NCI-H128 (cell line): ENCODE measurements around the gene EXD3.
"Not testable (repeated sequence)": the region's sequence is repeated elsewhere in the genome, so short reads cannot be mapped to it uniquely, and the experiment has no call there.

Source experiments
- DNase-seq: peaks from one replicate; lab custom pipeline; 2025; ENCODE audit not compliant: unreplicated experiment; lab: John Stamatoyannopoulos, UW

Gene EXD3

DNA sequence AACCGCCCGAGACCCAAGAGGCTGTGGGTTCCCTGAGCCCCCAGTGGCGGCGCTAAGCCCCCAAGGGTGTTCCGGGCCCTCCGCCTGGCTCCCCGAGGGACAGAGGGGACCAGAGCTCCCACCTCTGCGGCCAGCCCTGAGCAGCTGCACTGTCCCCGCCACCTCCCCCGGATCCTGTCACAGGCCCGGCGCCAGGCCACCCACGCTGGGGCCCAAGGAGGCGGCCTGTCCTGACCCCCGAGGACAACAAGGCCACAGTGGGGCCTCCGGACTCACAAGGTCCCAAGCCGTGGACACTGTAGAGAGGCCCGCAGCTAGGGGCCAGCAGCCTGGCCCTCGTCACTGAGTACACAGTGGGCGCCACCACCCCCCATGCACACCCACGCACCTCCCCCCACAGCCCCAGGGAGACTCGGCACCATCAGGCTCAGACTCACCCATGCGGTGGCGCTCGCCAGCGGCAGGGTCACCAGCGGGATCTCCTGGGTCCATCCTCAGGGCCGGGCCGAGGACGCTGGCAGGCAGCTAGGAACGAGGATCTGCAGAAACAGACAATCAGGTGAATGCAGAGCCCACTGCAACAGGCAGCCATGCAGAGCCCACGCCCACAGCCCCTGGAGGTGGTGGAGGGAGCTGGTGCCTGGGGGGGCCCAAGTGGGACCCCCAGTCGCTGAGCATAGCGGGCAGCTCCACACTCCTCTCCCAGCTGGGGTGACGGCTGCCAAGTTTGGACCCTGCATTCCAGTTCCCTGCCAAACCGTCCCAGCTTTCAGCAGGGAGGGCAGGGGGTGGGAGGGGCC is 27.9 kb downstream of the EXD3 start:
- DNase-seq, result no peak

DNA sequence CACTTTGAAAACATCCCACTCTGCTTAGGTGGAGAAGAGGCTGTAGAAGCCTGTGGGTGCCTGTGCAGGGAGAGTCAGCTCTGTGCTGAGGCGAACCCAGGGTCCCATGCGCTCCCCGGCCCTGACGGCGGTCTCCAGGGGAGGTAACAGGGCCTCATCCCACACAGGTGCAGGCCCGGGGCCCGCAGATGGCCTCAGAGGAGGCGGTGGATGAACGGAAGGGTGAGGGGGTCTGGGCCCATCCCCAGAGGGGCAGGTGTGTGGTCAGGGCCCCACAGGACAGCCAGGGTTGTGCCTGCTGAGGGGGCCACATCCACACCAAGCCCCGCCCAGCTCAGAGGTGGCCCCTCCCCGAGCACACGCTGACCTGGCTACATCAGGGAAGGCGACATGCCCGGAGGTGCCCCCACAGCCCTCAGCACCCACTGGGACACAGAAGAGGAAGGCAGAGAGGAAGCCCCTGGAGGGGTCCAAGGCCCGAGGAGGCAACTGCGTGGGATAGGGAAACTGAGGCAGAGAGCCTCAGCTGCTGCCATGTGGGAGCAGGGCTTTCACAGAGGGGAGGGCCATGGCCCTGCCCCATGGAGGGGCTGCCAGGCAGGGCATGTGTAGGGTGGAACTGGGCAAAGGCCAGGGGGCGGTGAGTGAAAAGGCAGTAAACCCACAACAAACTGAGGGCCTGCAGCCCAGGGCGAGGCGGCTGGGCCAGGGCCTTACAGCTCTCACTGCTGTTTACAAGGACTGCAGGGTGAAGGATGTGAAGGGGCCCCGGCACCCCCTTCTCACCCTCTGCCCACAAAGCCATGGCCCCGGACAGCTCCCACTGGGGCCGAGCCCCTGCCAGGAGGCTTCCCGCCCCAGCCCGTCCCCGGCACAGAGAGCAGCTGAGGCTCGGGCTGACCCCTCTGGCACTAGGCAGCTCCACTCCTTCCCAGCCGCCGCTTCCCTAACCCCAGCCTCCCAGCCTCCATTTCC is 29.5 kb downstream of the EXD3 start:
- DNase-seq, result no peak

- DNase-seq, result no peak
Measured at GRCh38 chr9:137392232-137393007, 30.5 kb downstream of the EXD3 start.

- no peak for DNase-seq
Measured at GRCh38 chr9:137391411-137391754, 31.6 kb downstream of the EXD3 start.

GRCh38 chr9:137390553-137391410 is 32.2 kb downstream of the EXD3 start:
- no peak for DNase-seq

- no peak for DNase-seq
Measured at GRCh38 chr9:137389428-137389746, 33.6 kb downstream of the EXD3 start.

GRCh38 chr9:137388589-137389427 is 34.2 kb downstream of the EXD3 start:
- no peak for DNase-seq

DNA sequence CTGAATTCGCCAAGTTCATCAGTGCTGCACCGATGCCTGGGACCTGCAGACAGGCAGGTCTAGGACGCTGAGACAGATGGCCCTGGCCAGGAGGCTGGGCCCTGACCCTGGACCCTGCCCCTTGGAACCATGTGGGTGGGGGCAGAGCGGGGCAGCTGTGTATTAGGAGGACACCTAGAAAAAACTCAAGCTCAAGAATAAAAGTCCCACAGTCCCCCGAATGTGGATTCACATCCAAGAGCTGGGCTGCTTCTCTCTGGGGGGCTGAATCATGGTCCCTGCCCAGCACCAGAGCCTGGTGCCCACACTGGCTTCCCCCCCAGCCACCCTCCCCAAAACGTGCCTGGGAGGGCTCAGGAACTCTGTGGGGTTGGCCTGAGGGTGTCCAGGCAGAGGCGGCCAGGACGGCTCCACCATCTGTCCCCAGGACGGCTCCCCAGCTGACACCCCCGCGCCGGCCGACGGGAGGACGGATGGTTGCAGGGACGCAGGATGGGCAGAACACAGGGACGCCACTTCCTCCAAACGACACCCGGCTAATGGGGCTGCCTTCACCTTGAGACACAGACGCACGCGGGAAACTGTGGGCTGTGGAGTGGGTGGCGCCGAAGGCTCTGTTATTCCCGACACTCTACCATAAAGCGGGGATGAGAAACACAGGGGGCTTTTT is 34.9 kb downstream of the EXD3 start:
- no peak for DNase-seq

DNA sequence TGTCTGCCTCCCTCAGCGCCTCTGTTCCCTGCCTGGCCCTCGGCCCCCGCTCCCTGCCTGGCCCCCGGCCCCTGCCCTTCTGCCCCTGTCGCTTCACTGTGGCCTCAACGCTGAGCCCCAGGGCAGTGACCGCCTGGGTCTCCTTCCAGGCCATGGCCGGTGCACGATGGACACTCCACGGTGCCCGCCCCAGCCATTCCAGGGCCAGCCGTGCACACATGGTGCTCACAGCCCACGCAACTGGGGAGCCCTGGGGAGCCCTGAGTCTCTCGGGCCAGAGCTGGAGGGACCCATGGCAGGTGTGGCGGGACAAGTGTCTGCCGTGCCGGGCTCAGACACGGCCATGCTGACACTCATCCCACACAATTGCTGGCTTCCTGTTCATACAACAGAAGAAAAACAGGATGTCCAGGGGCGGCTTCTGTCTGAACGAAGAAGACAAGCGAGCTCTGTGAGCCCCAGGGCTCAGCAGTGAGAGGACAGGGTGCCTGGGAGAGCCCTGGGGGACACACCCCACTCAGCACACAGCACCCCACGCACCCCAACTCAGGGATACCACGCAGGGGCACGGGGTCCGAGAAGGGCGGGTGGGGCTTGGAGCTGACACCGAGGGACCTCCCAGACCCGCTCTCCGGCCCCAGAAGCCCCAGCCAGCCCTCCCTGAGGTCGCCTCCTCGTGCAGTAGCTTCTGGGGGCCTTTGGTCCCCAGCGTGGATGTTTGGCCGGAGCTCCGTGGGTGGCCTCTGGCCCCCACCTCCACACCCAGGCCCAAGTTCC is 35.7 kb downstream of the EXD3 start:
- DNase-seq, result no peak

GRCh38 chr9:137386507-137387113 is 36.4 kb downstream of the EXD3 start:
- not testable (repeated sequence) for DNase-seq

DNA sequence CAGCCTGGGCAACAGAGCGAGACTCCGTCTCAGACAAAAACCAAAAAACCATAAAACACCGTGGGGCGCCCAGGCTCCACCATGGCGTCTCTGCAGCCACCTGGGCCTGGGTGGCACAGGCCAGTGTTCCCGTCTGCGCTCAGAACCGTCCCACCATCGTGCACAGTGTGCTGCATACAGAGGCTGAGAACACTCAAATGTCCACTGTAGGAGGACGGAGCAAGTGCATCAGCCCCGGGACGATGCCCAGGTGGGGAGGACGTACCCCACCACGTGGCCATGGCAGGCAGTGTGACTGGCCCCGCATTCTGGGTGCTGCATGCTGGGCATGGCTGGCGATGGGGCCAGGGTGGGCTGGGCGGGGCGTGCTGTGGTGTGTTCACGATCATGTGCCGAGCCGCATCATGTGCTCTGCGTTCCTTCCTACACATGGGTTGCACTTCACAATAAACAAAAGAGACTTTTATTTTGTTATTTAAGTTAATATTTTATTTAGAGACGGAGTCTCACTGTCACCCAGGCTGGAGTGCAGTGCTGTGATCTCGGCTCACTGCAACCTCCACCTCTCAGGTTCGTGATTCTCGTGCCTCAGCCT is 37.8 kb downstream of the EXD3 start:
- no peak for DNase-seq

DNA sequence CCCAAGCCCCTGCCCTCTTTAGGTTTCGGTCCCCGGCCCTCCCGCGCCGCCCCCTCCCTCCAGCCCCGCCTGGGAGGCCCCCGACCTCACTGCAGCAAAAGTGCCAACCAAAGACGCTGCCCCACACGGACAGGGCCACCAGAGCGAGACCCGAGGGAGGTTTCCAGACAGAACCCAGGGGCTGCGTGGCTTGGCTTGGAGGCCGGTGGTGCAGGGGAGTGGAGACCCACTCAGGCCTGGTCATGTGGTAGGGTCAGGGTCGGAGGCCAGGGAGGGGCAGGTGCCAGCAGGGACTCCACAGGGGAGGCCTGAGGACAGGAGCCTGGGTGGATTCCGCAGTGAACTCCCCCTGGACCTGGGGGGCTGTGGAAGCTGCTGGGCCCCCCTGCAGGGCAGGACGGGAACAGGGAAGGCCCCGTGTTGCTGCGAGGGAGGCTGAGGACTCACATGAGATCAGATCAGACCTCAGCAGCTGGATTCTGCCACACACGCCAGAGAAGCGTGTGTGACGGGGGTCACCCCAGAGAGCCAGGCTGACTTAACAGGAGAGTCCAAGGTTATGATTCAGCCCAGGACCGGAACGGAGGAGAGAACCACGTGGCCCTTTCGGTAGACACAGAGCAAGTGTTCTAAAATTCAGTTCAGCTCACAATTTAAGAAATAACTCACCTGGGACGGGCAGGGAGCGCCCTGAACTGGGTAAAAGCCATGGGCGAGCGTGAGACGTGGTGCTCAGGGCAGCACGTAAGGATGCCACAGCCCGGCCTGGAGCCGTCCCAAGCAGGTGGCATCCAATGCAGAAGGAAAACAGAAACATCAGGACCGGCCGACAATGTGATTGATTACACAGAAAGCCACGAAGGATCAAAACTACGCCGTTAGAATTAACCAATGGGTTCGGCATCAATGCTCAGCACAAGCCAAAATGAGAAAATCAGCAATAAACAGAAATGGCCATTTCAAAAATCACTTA is 38.9 kb downstream of the EXD3 start:
- DNase-seq, result no peak

- no peak for DNase-seq
Measured at GRCh38 chr9:137383081-137383783, 39.7 kb downstream of the EXD3 start.

DNA sequence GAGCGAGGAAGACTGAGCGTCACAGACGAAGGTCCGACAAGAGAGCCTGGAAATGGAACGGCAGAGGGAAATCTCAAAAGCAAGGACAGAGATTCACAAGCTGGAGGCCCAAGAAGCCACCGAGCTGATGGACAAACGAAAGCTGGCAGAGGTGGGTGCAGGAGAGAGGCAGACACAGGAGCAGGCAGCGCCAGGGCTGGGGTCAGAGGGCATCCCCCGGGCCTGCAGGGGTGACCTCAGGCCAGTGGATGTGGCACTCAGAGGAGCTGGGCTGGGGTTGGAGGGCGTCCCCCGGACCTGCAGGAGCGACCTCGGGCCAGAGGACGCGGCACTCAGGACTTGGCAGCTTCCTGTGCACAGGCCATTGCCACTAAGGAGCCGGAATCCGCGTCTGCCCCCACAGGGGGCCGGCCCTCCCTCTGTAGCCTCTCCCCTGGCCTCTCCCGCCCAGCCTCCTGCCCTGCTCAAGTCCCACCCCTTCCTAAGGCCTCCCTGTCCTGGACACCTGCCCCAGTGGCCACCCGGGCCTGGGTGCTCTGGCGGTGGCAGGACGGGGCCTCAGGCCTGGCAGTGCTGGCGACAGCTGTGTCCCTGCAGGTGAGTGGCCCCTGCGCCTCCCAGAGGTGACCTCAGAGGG is 40.4 kb downstream of the EXD3 start:
- DNase-seq, result no peak
